ENCODE data around the gene RFX3.

Gene RFX3

DNA sequence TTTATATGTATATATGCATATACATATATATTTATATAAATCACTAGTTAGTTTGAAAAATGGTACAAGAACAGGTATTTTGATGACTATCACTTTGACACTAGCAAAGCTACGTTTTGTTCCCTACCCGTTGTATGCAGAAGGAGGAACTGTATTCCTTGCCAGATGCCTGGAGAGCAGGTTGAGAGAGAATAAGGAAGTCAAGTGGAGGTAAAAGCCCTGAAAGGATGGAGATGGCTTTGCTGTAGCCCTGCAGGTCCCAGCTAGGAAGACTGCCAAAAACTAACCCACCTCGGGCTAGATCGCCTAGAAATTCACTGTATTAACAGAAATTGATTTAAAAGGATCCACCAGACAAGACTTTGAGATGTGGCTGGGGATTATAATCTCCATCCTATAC lies 229.3 kb downstream of the RFX3 start:
- no peaks in the 10 kb centered on the region for H3K36me3 ChIP-seq (ENCODE audit: control insufficient read depth, insufficient read depth, low read length)
- H3K4me3 ChIP-seq (ENCODE audit: insufficient read depth, low read depth, low read length), result no peak overlapping the region
- H3K27ac ChIP-seq (ENCODE audit: insufficient read depth, low read depth, low read length, poor library complexity, severe bottlenecking), result no peak overlapping the region
- no peaks in the 10 kb centered on the region for H3K4me1 ChIP-seq (ENCODE audit: control insufficient read depth, insufficient read depth, low read length)
- H3K9me3 ChIP-seq (ENCODE audit: control insufficient read depth, low read length), result peaks cover 3% of the 10 kb centered on the region
- H3K27me3 ChIP-seq (ENCODE audit: control insufficient read depth, insufficient read depth, low read length, poor library complexity, severe bottlenecking), result no peaks in the 10 kb centered on the region
- WGBS, 2 experiments, result 73 to 92% methylated on average over 2 to 4 of the region's 4 CpGs

DNA sequence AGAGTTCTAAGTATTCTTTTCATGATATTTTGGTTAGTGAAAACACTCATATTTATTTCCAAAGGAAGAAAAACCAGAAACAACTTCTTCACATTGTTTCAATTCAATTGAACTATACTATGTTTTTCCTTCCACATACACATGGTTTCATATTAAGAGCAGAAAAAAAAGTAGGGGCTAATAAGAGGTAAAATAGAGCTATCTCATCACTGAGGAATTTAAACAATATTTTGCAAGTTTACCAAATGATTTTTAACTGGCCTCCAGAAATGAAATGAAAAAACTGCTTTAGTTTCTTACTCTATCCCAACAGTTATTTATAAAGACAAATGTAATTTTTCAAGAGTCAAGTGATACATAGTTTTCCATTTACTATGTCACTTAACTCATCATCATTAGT lies 233.5 kb downstream of the RFX3 start:
- Histone ChIP-seq H3K27me3 (ENCODE audit: control insufficient read depth, insufficient read depth, low read length, poor library complexity, severe bottlenecking) (no peaks in the 10 kb centered on the region), H3K9me3 (ENCODE audit: control insufficient read depth, low read length) (peaks cover 3% of the 10 kb centered on the region), H3K36me3 (ENCODE audit: control insufficient read depth, insufficient read depth, low read length) (no peaks in the 10 kb centered on the region), H3K4me1 (ENCODE audit: control insufficient read depth, insufficient read depth, low read length) (peaks cover 7% of the 10 kb centered on the region), H3K27ac (ENCODE audit: insufficient read depth, low read depth, low read length, poor library complexity, severe bottlenecking) (no peak overlapping the region), H3K4me3 (ENCODE audit: insufficient read depth, low read depth, low read length) (no peak overlapping the region)

DNA sequence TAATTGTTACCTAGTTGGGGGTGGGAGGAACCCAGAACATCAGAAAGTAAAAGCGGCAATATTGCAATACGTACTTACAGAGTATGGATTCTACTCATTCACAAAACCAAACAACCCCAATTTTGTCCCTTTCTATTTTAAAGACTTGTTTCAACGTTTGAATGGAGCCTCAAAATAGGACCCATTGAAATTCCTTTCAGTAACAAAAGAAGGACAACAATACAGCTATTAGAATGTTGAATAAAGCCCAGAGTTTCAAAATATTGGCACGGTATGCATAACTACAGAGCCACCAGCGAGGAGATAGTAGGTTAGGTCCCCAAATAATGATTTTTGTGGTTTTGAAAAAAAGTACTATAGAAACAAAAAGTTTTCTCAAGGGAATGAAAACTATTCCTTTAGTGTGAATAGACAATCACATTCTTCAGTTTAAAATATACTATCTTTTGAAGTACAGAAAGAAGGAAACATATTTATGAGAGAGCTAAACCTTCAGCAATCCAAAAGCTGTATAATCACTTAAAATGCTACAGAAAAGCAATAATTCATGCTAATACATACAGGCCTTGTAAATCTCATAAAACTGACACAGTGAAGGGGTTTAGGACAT lies 235.5 kb downstream of the RFX3 start:
- H3K36me3 ChIP-seq (ENCODE audit: control insufficient read depth, insufficient read depth, low read length), result no peaks in the 10 kb centered on the region
- no peaks in the 10 kb centered on the region for H3K27me3 ChIP-seq (ENCODE audit: control insufficient read depth, insufficient read depth, low read length, poor library complexity, severe bottlenecking)
- H3K9me3 ChIP-seq (ENCODE audit: control insufficient read depth, low read length), result peaks cover 2% of the 10 kb centered on the region
- H3K27ac ChIP-seq (ENCODE audit: insufficient read depth, low read depth, low read length, poor library complexity, severe bottlenecking), result no peak overlapping the region
- WGBS, 2 experiments, result 32 to 36% methylated on average over 5 of the region's 5 CpGs
- H3K4me3 ChIP-seq (ENCODE audit: insufficient read depth, low read depth, low read length), result no peak overlapping the region
- peaks cover 7% of the 10 kb centered on the region for H3K4me1 ChIP-seq (ENCODE audit: control insufficient read depth, insufficient read depth, low read length)

DNA sequence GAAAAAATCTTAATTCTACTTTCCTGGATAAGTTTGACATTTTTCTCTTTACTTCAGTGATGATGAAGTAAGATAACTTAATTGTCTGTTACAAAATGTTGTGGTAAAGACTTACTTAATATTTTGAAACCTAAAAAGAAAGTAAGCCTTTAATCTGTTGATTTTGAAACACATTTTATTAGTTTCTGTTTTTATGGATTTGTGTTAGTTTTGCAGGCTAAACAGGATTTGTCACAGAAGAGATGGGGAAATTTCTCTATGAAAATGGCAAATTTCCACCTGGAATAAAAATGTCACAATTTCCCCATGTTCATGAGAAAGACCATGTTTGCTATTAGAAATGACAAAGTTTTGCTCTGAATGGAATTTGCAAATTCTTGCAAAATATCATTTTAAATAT lies 237.1 kb downstream of the RFX3 start:
- Histone ChIP-seq H3K9me3 (ENCODE audit: control insufficient read depth, low read length) (no peaks in the 10 kb centered on the region), H3K27me3 (ENCODE audit: control insufficient read depth, insufficient read depth, low read length, poor library complexity, severe bottlenecking) (no peaks in the 10 kb centered on the region), H3K27ac (ENCODE audit: insufficient read depth, low read depth, low read length, poor library complexity, severe bottlenecking) (no peak overlapping the region), H3K4me3 (ENCODE audit: insufficient read depth, low read depth, low read length) (no peak overlapping the region), H3K4me1 (ENCODE audit: control insufficient read depth, insufficient read depth, low read length) (peaks cover 7% of the 10 kb centered on the region), H3K36me3 (ENCODE audit: control insufficient read depth, insufficient read depth, low read length) (no peaks in the 10 kb centered on the region)

DNA sequence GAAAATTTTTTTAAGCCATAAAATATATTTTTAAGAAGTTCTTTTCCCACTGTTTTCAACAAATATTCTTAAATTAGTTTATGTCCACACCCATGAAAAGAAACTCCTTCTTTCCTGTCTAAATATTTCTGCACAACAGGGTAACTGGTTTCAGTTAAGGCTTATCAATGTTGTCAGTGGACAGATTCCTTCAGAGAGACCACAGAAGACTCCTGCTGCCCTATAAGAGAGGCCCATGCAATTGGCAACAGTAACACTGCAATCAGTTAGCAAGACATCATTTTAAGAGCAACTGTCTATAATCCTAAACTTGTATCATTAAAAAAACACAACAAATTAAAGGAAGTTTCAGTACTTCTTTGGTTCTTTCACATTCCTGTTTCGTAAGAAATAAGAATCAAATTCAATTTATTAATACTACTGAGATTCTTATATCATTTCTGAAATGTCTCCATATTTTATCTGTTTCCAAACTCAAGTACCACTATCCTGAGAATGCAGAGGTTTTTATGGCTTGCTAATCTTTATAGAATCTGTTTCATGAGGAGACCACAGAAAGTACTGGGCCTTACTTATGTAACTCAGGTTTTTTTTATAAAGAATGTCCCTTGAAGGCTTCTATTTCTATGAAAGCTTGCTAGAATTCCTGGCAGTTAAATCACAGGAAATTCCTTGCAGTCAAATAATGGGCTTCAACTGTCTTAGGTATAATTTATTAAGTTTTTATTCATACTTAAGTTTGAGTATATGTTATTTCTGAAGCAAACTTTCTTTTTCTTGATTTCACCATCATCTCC lies 240.2 kb downstream of the RFX3 start:
- Histone ChIP-seq H3K4me1 (ENCODE audit: control insufficient read depth, insufficient read depth, low read length) (peaks cover 5% of the 10 kb centered on the region), H3K36me3 (ENCODE audit: control insufficient read depth, insufficient read depth, low read length) (no peaks in the 10 kb centered on the region), H3K9me3 (ENCODE audit: control insufficient read depth, low read length) (no peaks in the 10 kb centered on the region), H3K27ac (ENCODE audit: insufficient read depth, low read depth, low read length, poor library complexity, severe bottlenecking) (no peak overlapping the region), H3K27me3 (ENCODE audit: control insufficient read depth, insufficient read depth, low read length, poor library complexity, severe bottlenecking) (no peaks in the 10 kb centered on the region), H3K4me3 (ENCODE audit: insufficient read depth, low read depth, low read length) (no peak overlapping the region)
- 100% methylated on average over 1 of the region's 1 CpG; no CpG with 5 or more reads in 1 of the 2 experiments for WGBS, 2 experiments

DNA sequence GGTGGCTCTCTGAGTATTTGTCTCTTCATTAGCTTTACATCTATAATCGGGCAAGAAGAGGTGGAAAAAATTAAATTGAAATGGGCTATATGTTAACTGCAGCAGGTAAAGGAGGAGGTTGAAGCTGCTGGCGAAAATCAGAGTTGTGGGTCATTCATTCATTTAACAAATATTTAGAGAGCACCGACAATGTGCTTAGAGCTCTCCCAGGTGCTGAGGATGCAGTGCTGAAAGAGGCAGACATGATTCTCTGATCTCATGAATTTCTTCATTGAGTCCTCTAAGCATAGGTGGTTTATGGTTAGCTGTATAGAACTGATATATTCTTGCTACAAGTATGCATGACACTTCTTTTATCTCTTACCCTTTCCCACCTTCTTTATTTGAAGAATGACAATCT lies 243.4 kb downstream of the RFX3 start:
- H3K4me1 ChIP-seq (ENCODE audit: control insufficient read depth, insufficient read depth, low read length), result no peaks in the 10 kb centered on the region
- WGBS, 2 experiments, result 83 to 98% methylated on average over 3 of the region's 3 CpGs

DNA sequence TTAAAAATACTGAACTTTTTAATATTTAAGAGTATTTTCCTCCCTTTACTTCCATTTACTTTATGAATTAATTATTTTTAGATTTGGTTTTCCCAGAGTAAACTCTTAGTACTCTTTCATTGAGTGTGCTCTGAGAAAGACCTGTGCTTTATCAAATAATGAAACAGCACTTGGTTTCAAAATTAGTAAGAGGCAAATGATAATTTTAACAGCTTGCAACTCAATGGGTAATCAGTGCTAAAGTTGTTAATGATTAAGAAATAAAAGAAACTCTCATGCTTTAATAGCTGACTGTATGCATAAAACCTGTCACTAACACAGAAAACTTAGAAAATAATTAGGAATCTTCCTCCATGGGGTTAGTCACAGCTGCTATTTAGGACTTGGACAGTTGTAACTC lies 244.4 kb downstream of the RFX3 start:
- Histone ChIP-seq H3K4me3 (ENCODE audit: insufficient read depth, low read depth, low read length) (no peak overlapping the region), H3K4me1 (ENCODE audit: control insufficient read depth, insufficient read depth, low read length) (no peaks in the 10 kb centered on the region), H3K9me3 (ENCODE audit: control insufficient read depth, low read length) (no peaks in the 10 kb centered on the region), H3K27ac (ENCODE audit: insufficient read depth, low read depth, low read length, poor library complexity, severe bottlenecking) (no peak overlapping the region), H3K27me3 (ENCODE audit: control insufficient read depth, insufficient read depth, low read length, poor library complexity, severe bottlenecking) (no peaks in the 10 kb centered on the region), H3K36me3 (ENCODE audit: control insufficient read depth, insufficient read depth, low read length) (no peaks in the 10 kb centered on the region)

More for the DNA sequence above, 243.4 kb downstream of the RFX3 start:
- Histone ChIP-seq H3K4me3 (ENCODE audit: insufficient read depth, low read depth, low read length) (no peak overlapping the region), H3K36me3 (ENCODE audit: control insufficient read depth, insufficient read depth, low read length) (no peaks in the 10 kb centered on the region), H3K27ac (ENCODE audit: insufficient read depth, low read depth, low read length, poor library complexity, severe bottlenecking) (no peak overlapping the region), H3K9me3 (ENCODE audit: control insufficient read depth, low read length) (no peaks in the 10 kb centered on the region), H3K27me3 (ENCODE audit: control insufficient read depth, insufficient read depth, low read length, poor library complexity, severe bottlenecking) (no peaks in the 10 kb centered on the region)

DNA sequence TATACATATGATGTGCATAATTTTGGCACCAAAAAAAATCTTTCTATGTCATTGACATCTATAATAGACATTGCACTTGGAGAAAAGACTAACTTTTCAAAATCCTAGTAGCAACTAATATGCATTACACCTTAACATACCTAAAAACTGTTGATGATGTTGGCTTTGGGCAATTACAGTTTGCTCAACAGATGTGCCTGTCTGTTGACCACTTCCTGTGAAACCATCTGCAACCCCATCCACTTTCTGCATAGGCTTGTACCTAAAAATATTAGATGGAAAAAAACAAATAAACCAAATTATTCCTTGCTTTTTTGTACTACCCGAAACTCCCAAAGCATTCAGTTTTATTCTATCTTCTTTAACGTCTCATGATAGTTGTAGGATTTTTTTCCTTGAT lies 248.6 kb downstream of the RFX3 start:
- WGBS, 2 experiments, result 92 to 100% methylated on average over 1 to 2 of the region's 2 CpGs

DNA sequence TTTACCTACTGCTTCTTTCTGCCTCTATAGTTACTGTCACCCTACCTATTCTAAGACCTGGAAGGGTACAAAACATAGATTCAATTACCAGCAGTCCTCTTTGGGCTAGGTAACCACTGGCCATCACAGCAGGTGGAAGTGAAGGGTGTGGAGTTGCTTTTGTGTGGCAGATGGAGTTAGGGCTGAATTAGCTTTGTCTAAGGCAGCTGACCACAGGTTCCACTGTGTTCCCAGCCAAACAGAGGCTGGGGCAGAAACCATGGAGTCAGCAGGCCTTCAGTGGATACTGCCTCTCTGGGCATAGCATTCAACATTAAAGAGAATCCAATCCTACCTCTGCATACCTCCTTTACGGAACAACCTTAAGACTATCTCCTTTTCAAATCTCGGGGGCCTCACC lies 254.2 kb downstream of the RFX3 start:
- Histone ChIP-seq H3K27ac (ENCODE audit: insufficient read depth, low read depth, low read length, poor library complexity, severe bottlenecking) (no peak overlapping the region), H3K9me3 (ENCODE audit: control insufficient read depth, low read length) (no peaks in the 10 kb centered on the region), H3K36me3 (ENCODE audit: control insufficient read depth, insufficient read depth, low read length) (peaks cover 10% of the 10 kb centered on the region), H3K27me3 (ENCODE audit: control insufficient read depth, insufficient read depth, low read length, poor library complexity, severe bottlenecking) (no peaks in the 10 kb centered on the region), H3K4me3 (ENCODE audit: insufficient read depth, low read depth, low read length) (no peak overlapping the region), H3K4me1 (ENCODE audit: control insufficient read depth, insufficient read depth, low read length) (no peaks in the 10 kb centered on the region)
- WGBS, 2 experiments, result 69 to 72% methylated on average over 2 of the region's 2 CpGs

More for the DNA sequence above, 248.6 kb downstream of the RFX3 start:
- peaks cover 10% of the 10 kb centered on the region for H3K36me3 ChIP-seq (ENCODE audit: control insufficient read depth, insufficient read depth, low read length)
- no peaks in the 10 kb centered on the region for H3K27me3 ChIP-seq (ENCODE audit: control insufficient read depth, insufficient read depth, low read length, poor library complexity, severe bottlenecking)
- H3K4me1 ChIP-seq (ENCODE audit: control insufficient read depth, insufficient read depth, low read length), result no peaks in the 10 kb centered on the region
- H3K4me3 ChIP-seq (ENCODE audit: insufficient read depth, low read depth, low read length), result no peak overlapping the region
- H3K9me3 ChIP-seq (ENCODE audit: control insufficient read depth, low read length), result no peaks in the 10 kb centered on the region
- H3K27ac ChIP-seq (ENCODE audit: insufficient read depth, low read depth, low read length, poor library complexity, severe bottlenecking), result no peak overlapping the region

DNA sequence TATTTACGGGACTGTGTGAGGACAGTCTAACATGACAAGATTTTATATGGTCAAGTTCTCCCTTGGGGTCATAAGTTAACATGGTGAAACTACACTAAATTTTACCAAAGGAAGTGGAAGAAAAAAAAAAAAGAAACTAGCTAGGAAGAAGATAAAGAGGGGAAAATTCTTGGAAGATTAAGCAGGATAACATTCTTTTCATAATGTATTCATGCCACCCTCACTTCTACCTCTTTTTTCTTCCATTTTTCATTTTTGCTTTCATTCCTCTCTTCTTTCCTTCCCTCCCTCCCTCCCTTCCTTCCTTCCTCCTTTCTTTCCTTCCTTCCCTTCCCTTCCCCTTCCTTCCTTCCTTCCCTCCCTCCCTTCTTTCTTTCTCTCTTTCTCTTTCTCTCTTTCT lies 254.6 kb downstream of the RFX3 start:
- no peak overlapping the region for H3K27ac ChIP-seq (ENCODE audit: insufficient read depth, low read depth, low read length, poor library complexity, severe bottlenecking)
- 100% methylated on average over 1 of the region's 1 CpG for WGBS, 2 experiments
- no peaks in the 10 kb centered on the region for H3K9me3 ChIP-seq (ENCODE audit: control insufficient read depth, low read length)
- no peaks in the 10 kb centered on the region for H3K27me3 ChIP-seq (ENCODE audit: control insufficient read depth, insufficient read depth, low read length, poor library complexity, severe bottlenecking)
- peaks cover 9% of the 10 kb centered on the region for H3K36me3 ChIP-seq (ENCODE audit: control insufficient read depth, insufficient read depth, low read length)
- H3K4me1 ChIP-seq (ENCODE audit: control insufficient read depth, insufficient read depth, low read length), result no peaks in the 10 kb centered on the region
- H3K4me3 ChIP-seq (ENCODE audit: insufficient read depth, low read depth, low read length), result no peak overlapping the region
